ENCODE data around the gene PARD6B. TPM values are rescaled to one million over a fixed set of nuclear protein-coding genes. Genes with fewer than 3 reads are reported as not detected.
A peak's percentile ranks its signal among the peaks of the same experiment; 100 is the strongest.
"Not testable (repeated sequence)": the region's sequence is repeated elsewhere in the genome, so short reads cannot be mapped to it uniquely, and the experiment has no call there.

Gene PARD6B
- total RNA-seq, 1 experiment from 2014 or later = 2.1 TPM

GRCh38 chr20:50794846-50795634 lies 63.7 kb downstream of the PARD6B start, which contains the start of gene BCAS4:
BCAS4 (plus strand) TSS chr20:50795061; CDS start chr20:50795084, 23 bp downstream.
- peak; percentile 76 for DNase-seq (ENCODE audit: low read depth)

GRCh38 chr20:50797142-50797541 lies 65.8 kb downstream of the PARD6B start:
- DNase-seq (ENCODE audit: low read depth) = no peak

- no peak for DNase-seq (ENCODE audit: low read depth)
Measured at GRCh38 chr20:50798650-50799049, 67.3 kb downstream of the PARD6B start.

GRCh38 chr20:50799176-50799889 lies 68.0 kb downstream of the PARD6B start:
- DNase-seq (ENCODE audit: low read depth) = no peak

GRCh38 chr20:50799890-50800550 lies 68.6 kb downstream of the PARD6B start:
- no peak for DNase-seq (ENCODE audit: low read depth)

GRCh38 chr20:50800986-50801746 lies 69.8 kb downstream of the PARD6B start:
- not testable (repeated sequence) for DNase-seq (ENCODE audit: low read depth)

GRCh38 chr20:50801747-50802125 lies 70.4 kb downstream of the PARD6B start:
- no peak for DNase-seq (ENCODE audit: low read depth)

- DNase-seq (ENCODE audit: low read depth) = no peak
Measured at GRCh38 chr20:50802289-50802688, 70.9 kb downstream of the PARD6B start.

GRCh38 chr20:50804437-50805348 lies 73.3 kb downstream of the PARD6B start:
- no peak for DNase-seq (ENCODE audit: low read depth)

- no peak for DNase-seq (ENCODE audit: low read depth)
Measured at GRCh38 chr20:50805349-50805684, 73.9 kb downstream of the PARD6B start.

GRCh38 chr20:50806126-50806768 lies 74.9 kb downstream of the PARD6B start:
- no peak for DNase-seq (ENCODE audit: low read depth)

Other genes with a start within 250 kb of the PARD6B start
- 38.0 and 47.6 TPM in 2 replicates for gene PTPN1, start 221.2 kb upstream of the PARD6B start, total RNA-seq (2014; rRNA removed; shearing (Covaris generic))
- not detected in 2 replicates for gene RIPOR3, start 40.0 kb upstream of the PARD6B start, total RNA-seq (2014; rRNA removed; shearing (Covaris generic))
- gene BCAS4, start 63.5 kb downstream of the PARD6B start, total RNA-seq (2014; rRNA removed; shearing (Covaris generic)) = 24.6 and 27.1 TPM in 2 replicates
- 14.3 and 21.4 TPM in 2 replicates for gene ADNP, start 199.9 kb downstream of the PARD6B start, total RNA-seq (2014; rRNA removed; shearing (Covaris generic))
- gene DPM1, start 227.0 kb downstream of the PARD6B start, total RNA-seq (2014; rRNA removed; shearing (Covaris generic)) = 146 TPM in 2 replicates
- gene MOCS3, start 227.2 kb downstream of the PARD6B start, total RNA-seq (2014; rRNA removed; shearing (Covaris generic)) = 12.5 and 15.1 TPM in 2 replicates

Data from HT1080 (cell line).